ENCODE data around the gene CUTA.

CUTA gene, protein sequence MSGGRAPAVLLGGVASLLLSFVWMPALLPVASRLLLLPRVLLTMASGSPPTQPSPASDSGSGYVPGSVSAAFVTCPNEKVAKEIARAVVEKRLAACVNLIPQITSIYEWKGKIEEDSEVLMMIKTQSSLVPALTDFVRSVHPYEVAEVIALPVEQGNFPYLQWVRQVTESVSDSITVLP

DNA sequence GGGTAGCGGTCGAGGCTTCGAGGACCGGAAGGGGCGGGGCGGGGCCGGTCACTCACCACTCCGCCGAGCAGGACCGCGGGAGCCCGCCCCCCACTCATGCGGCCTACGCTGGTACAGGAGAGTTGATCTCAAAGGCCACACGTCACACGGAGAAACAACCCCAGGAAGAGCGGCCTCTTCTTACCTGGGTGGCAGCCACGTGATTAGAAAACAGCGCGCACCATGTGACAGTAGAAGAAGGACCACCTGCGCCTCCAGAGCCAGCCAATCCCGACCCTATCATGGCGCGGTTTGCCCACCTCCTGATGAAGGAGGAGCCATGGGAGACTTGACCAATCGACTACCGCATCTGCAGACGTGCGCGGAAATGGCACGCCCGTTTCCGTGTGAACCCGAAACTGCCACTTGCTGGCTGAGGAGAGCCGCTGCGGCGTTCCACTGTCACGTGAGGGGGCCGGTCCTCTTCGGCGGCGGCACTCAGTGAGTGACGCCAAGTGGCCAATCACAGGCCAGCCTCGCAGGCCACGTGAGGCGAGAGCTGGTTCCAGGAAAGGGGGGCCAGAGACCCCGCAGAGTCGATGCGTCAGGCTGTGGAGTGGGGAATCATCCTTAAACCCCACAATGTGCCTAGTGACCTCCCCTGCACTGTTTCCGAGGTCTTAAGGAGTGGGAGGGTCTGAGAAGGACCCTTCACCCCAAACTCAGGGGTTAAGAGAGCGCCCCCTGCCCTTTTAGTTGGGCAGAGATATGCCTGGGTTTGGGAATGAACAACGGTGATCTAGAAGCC is at the start of gene CUTA:
Gene CUTA (minus strand): TSS at position 205 of the 787 bp plus-strand sequence. CDS start 107 bp downstream, at position 98.
- TF ChIP-seq FOXP2 (optimal IDR thresholded peaks at IDR 0.05; ENCODE audit: control extremely low read depth, extremely low read length, insufficient read depth) (no peak), POLR2AphosphoS5 (IDR thresholded peaks at IDR 0.05; ENCODE audit: borderline replicate concordance, low read depth, low read length) (peak; percentile 86)
- Histone ChIP-seq H3K9me3 (ENCODE audit: low read depth, low read length) (no peaks in the 10 kb centered on the region), H3K27ac (peak within 1 kb of the TSS; percentile 94), H3K4me3 (peak within 1 kb of the TSS; percentile 83), H3K9ac (ENCODE audit: insufficient read length) (peak within 1 kb of the TSS; percentile 83), H3K36me3 (ENCODE audit: insufficient read depth, low read length) (peaks cover 21% of the 10 kb centered on the region; the same call in 1 of the 2 replicates)
- DNase-seq (ENCODE audit: low read depth, low spot score) = peak; percentile 94

DNA sequence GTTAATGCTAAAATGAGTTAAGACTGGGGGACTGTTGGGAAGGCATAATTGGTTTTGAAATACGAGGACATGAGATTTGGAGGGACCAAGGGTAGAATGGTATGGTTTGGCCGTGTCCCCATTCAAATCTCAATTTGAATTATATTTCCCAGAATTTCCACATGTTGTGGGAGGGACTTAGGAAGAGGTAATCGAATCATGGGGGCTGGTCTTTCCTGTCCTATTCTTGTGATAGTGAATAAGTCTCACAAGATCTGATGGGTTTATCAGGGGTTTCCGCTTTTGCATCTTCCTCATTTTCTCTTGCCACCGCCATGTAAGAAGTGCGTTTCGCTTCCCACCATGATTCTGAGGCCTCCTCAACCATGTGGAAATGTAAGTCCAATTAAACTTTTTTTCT is 49.2 kb upstream of the CUTA start:
- H3K9me3 ChIP-seq (ENCODE audit: low read depth, low read length) = no peaks in the 10 kb centered on the region
- H3K27ac ChIP-seq = no peak overlapping the region
- no peak for TF ChIP-seq EZH2 (IDR thresholded peaks at IDR 0.05)
- TF ChIP-seq POLR2AphosphoS5 (IDR thresholded peaks at IDR 0.05; ENCODE audit: borderline replicate concordance, low read depth, low read length) = no peak
- no peak for TF ChIP-seq FOXP2 (optimal IDR thresholded peaks at IDR 0.05; ENCODE audit: control extremely low read depth, extremely low read length, insufficient read depth)
- H3K4me3 ChIP-seq = no peak overlapping the region
- DNase-seq (ENCODE audit: low read depth, low spot score) = no peak
- no peaks in the 10 kb centered on the region for H3K36me3 ChIP-seq (ENCODE audit: insufficient read depth, low read length)
- H3K9ac ChIP-seq (ENCODE audit: insufficient read length) = no peak overlapping the region

DNA sequence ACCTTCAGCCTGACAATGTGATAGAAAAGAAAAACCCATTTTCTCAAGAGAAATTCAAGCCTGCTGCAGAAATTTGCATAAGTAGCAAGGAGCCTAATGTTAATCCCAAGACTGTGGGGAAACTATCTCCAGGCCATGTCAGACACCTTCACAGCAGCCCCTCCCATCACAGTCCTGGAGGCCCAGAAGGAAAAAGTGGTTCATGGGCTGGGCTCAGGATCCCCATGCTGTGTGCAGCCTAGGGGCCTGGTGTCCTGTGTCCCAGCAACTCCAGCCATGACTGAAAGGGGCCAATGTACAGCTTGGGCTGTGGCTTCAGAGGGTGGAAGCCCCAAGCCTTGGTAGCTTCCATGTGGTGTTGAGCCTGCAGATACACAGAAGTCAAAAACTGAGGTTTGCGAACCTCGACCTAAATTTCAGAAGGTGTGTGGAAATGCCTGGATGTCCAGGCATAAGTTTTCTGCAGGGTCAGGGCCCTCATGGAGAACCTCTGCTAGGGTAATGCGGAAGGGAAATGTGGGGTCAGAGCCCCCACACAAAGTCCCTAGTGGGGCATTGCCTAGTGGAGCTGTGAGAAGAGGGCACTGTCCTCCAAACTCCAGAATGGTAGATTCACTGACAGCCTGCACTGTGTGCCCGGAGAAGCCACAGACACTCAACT is 48.3 kb upstream of the CUTA start:
- Histone ChIP-seq H3K36me3 (ENCODE audit: insufficient read depth, low read length) (no peaks in the 10 kb centered on the region), H3K9me3 (ENCODE audit: low read depth, low read length) (no peaks in the 10 kb centered on the region), H3K9ac (ENCODE audit: insufficient read length) (no peak overlapping the region), H3K27ac (no peak overlapping the region), H3K4me3 (no peak overlapping the region)
- no peak for DNase-seq (ENCODE audit: low read depth, low spot score)
- no peak for TF ChIP-seq EZH2 (IDR thresholded peaks at IDR 0.05)

DNA sequence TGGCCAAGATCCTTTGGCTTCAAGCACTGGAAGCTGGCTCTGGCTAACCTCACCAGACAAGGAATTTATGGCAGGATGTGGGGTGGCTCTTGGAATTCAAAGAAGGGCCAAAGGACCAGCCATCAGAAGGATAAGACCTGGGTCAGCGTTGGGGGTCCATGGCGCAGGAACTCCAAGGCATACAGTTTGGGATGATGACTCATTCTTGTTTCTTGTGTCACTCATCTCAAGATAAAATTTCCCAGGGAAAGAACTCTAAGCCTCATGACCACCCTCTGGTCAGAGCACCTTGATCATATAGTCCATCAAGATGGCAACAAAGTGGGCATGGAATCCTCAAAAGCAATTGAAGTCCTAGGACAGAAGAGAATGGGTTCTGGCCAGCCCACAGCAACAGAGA is 41.3 kb upstream of the CUTA start:
- TF ChIP-seq POLR2AphosphoS5 (IDR thresholded peaks at IDR 0.05; ENCODE audit: borderline replicate concordance, low read depth, low read length) = no peak
- TF ChIP-seq FOXP2 (optimal IDR thresholded peaks at IDR 0.05; ENCODE audit: control extremely low read depth, extremely low read length, insufficient read depth) = no peak
- Histone ChIP-seq H3K4me3 (no peak overlapping the region), H3K27ac (no peak overlapping the region), H3K9ac (ENCODE audit: insufficient read length) (no peak overlapping the region), H3K36me3 (ENCODE audit: insufficient read depth, low read length) (peaks cover 11% of the 10 kb centered on the region; the same call in 1 of the 2 replicates), H3K9me3 (ENCODE audit: low read depth, low read length) (no peaks in the 10 kb centered on the region)
- no peak for DNase-seq (ENCODE audit: low read depth, low spot score)

DNA sequence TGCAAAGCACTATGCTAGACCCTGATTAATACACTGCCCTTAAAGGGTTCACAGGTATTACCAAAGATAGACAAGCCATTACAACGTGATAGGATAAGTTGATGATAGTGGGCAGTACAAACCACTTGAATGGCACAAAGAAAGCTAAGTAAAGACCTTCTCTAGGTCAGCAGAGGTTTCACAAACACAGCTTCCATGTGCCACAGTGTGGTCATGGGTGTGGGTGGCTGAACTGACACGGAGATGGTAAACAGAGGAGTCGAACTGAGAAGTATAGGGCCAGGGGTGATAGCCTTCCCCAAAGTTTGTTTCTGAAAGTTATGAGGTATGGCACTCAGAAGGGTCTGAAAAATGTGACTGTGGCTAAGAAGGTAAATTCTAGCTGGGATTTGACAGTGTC is 40.8 kb upstream of the CUTA start:
- Histone ChIP-seq H3K4me3 (no peak overlapping the region), H3K9ac (ENCODE audit: insufficient read length) (no peak overlapping the region), H3K27ac (no peak overlapping the region), H3K36me3 (ENCODE audit: insufficient read depth, low read length) (peaks cover 11% of the 10 kb centered on the region; the same call in 1 of the 2 replicates), H3K9me3 (ENCODE audit: low read depth, low read length) (no peaks in the 10 kb centered on the region)
- no peak for DNase-seq (ENCODE audit: low read depth, low spot score)
- TF ChIP-seq EZH2 (IDR thresholded peaks at IDR 0.05) = no peak
- TF ChIP-seq POLR2AphosphoS5 (IDR thresholded peaks at IDR 0.05; ENCODE audit: borderline replicate concordance, low read depth, low read length) = no peak
- no peak for TF ChIP-seq FOXP2 (optimal IDR thresholded peaks at IDR 0.05; ENCODE audit: control extremely low read depth, extremely low read length, insufficient read depth)

DNA sequence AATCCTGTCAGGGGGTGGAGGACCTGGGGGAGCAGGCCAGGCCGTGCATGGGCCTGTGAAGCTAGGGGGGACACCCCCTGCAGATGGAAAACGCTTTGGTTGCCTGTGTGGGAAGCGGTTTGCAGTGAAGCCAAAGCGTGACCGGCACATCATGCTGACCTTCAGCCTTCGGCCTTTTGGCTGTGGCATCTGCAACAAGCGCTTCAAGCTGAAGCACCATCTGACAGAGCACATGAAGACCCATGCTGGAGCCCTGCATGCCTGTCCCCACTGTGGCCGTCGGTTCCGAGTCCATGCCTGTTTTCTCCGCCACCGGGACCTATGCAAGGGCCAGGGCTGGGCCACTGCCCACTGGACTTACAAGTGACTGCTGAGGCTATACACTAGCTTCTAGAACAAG is 38.2 kb upstream of the CUTA start:
- Histone ChIP-seq H3K9ac (ENCODE audit: insufficient read length) (no peak overlapping the region), H3K4me3 (no peak overlapping the region), H3K36me3 (ENCODE audit: insufficient read depth, low read length) (peaks cover 11% of the 10 kb centered on the region; the same call in 1 of the 2 replicates), H3K27ac (no peak overlapping the region), H3K9me3 (ENCODE audit: low read depth, low read length) (no peaks in the 10 kb centered on the region)
- DNase-seq (ENCODE audit: low read depth, low spot score) = no peak
- TF ChIP-seq FOXP2 (optimal IDR thresholded peaks at IDR 0.05; ENCODE audit: control extremely low read depth, extremely low read length, insufficient read depth) (no peak), POLR2AphosphoS5 (IDR thresholded peaks at IDR 0.05; ENCODE audit: borderline replicate concordance, low read depth, low read length) (no peak), EZH2 (IDR thresholded peaks at IDR 0.05) (no peak)

DNA sequence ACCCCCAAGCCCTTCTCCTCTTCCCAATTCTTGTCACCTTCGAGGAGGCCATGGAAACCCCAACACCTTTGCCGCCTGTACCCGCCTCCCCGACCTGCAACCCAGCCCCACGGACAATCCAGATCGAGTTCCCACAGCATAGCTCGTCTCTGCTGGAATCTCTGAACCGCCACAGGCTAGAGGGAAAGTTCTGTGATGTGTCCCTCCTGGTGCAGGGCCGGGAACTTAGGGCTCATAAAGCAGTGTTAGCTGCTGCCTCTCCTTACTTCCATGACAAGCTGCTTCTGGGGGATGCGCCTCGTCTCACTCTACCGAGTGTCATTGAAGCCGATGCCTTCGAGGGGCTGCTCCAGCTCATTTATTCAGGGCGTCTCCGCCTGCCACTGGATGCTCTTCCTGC is 37.1 kb upstream of the CUTA start:
- no peak for TF ChIP-seq POLR2AphosphoS5 (IDR thresholded peaks at IDR 0.05; ENCODE audit: borderline replicate concordance, low read depth, low read length)
- no peak for DNase-seq (ENCODE audit: low read depth, low spot score)
- Histone ChIP-seq H3K9ac (ENCODE audit: insufficient read length) (peak overlapping the region; percentile 78), H3K4me3 (peak overlapping the region; percentile 96), H3K36me3 (ENCODE audit: insufficient read depth, low read length) (peaks cover 11% of the 10 kb centered on the region; the same call in 1 of the 2 replicates), H3K9me3 (ENCODE audit: low read depth, low read length) (no peaks in the 10 kb centered on the region), H3K27ac (no peak overlapping the region)

DNA sequence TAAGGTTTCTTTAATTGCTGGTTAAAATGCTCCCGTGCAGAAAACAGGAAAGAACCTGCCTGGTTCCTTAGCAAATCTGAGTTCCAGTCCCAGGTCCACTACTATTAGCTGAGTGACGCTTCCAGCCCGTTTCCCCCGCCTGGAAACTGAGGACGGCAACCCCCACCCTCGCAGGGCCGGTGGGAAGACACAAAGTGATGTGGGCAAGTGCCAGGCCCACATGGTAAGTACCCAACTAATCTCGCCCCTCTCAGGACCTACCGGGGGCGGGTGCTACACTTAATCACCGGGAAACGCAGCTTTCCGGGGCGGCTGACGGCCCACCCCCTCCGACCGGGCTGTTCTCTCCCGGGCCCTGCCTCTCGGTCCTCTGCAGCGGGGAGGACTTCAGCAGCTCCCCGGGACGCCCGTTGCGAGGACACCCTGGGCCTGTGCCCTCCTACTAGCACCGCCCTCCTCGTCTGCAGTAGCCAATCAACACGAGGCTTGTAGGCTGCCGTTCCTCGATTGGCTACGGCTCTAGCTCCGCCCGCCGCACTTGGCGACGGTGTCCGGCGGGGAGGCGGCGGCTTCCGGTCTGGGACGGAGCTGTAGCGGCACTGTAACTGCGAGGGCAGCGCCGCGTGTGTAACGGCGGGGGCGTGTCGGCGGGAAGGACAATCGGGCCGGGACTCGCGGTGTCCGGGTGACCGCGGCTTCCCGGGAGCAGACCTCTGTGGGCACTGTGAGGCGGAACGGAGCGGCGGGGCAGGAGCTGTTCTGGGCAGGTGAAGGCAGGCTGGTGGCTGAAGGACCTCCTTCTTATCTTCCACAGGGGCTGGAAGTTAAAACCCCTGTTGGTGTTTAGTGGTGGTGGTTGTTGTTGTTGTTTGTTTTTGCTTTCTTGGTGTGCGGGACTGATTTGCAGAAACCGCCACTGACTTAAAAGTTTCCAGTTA is 36.4 kb upstream of the CUTA start, which contains the start of gene ZBTB9:
Gene ZBTB9 (plus strand): TSS at position 568 of the 938 bp plus-strand sequence. CDS start 525 bp downstream, outside the sequence.
- Histone ChIP-seq H3K9ac (ENCODE audit: insufficient read length) (peak within 1 kb of the TSS; percentile 78), H3K27ac (peak within 1 kb of the TSS; percentile 57; the same call in 1 of the 2 replicates), H3K4me3 (peak within 1 kb of the TSS; percentile 96), H3K9me3 (ENCODE audit: low read depth, low read length) (no peaks in the 10 kb centered on the region), H3K36me3 (ENCODE audit: insufficient read depth, low read length) (peaks cover 11% of the 10 kb centered on the region; the same call in 1 of the 2 replicates)
- TF ChIP-seq FOXP2 (optimal IDR thresholded peaks at IDR 0.05; ENCODE audit: control extremely low read depth, extremely low read length, insufficient read depth) (no peak), POLR2AphosphoS5 (IDR thresholded peaks at IDR 0.05; ENCODE audit: borderline replicate concordance, low read depth, low read length) (peak; percentile 98)
- DNase-seq (ENCODE audit: low read depth, low spot score) = peak; percentile 60

Data from SK-N-MC (cell line).